ENCODE results near the gene TMEM242. TPM values are rescaled to one million over a fixed set of nuclear protein-coding genes. Genes with fewer than 3 reads are reported as not detected.

The TMEM242 gene
- total RNA-seq, 4 donors from 2014 or later, result 3.5 to 13.6 (median 5.2) TPM

DNA sequence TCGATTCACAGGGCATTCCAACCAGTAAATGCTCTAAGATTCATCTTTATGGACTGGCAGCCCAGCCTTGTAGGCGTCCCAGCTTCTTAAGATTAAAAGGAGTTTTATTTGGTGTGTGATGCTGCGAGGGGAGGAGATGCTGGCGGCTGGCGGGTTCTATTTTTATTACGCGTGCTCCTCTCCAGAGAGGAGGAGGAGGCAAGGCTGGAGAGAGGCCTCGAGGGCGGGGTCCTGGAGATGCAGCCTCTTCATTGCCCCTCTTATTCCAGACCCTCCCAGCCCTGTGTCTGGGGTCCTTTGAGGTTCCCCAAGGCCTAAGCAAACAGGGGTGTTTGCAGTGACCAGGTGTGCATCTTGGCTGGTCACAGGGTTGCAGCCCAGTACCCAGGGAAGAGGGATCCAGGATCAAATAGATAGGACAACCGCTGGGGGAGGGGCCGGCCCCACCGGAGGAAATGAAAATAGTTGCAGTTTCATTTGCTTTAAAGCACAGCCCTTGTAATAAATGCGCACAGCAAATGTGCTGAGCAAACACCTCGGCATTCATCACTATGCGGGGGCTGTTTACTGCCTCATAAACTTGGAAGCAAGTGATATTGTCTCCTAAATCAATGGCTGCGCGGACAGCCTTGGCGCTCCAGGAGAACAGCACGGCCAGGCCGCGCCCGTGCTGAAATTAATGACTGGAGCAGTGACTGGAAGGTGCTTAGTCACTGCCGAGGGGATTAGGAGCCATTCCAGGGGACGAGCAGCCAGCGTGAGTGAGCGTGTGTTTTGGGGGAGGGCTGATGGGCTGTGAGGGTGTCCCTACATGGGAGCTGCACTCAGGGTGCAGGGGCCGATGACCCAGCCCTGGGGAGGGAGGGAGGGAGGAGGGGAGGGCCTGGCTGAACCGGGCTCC, 83.0 kb downstream of the TMEM242 start:
- no peak for DNase-seq (ENCODE audit: low spot score)
- ATAC-seq (ENCODE audit: low FRiP score), result peak; percentile 68
- TF ChIP-seq, protein P1, sequence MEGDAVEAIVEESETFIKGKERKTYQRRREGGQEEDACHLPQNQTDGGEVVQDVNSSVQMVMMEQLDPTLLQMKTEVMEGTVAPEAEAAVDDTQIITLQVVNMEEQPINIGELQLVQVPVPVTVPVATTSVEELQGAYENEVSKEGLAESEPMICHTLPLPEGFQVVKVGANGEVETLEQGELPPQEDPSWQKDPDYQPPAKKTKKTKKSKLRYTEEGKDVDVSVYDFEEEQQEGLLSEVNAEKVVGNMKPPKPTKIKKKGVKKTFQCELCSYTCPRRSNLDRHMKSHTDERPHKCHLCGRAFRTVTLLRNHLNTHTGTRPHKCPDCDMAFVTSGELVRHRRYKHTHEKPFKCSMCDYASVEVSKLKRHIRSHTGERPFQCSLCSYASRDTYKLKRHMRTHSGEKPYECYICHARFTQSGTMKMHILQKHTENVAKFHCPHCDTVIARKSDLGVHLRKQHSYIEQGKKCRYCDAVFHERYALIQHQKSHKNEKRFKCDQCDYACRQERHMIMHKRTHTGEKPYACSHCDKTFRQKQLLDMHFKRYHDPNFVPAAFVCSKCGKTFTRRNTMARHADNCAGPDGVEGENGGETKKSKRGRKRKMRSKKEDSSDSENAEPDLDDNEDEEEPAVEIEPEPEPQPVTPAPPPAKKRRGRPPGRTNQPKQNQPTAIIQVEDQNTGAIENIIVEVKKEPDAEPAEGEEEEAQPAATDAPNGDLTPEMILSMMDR (IDR thresholded peaks at IDR 0.05), result no peak

DNA sequence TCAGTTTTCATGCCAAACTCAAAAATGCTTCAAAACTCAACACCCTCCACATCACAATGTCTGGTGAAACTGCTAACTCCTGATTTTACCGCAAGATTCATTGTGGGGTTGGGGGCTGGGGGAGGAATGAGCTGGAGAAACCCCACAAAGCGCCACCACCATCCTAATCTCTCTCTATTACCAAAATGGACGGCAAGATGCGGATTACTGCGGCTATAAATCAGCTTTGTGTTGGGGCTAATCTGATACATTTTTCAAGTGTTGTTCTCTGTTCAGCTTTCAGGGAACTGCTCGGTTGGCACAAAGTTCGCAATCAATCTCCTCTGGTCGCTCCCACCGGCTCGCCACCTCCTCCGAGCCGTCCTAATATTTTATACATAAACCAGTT, 83.7 kb downstream of the TMEM242 start:
- ATAC-seq (ENCODE audit: low FRiP score), result no peak

More for the DNA sequence above, 83.7 kb downstream of the TMEM242 start:
- DNase-seq (ENCODE audit: low spot score), result no peak
- TF ChIP-seq, protein P1 (IDR thresholded peaks at IDR 0.05), result no peak

Other genes starting within 250 kb of the TMEM242 start
- gene ZDHHC14, start 57.7 kb upstream of the TMEM242 start, total RNA-seq, result 10 to 100 TPM in 1 of 4 donors, 1 to 10 TPM in 3; 5.6 to 13.7 (median 6.9) TPM

Data from omental fat pad (tissue), 4 donors.